ENCODE data around the gene AUTS2.

Gene AUTS2

GRCh38 chr7:70779321-70779720 lies 1181.0 kb downstream of the AUTS2 start:
- ChIA-PET CTCF (no interaction called here), POLR2A (no interaction called here)
- H3K4me3 ChIP-seq (ENCODE audit: low read depth, low read length): no peak overlapping the region
- TF ChIP-seq ZNF335 (tag by site-specific recombination; conservative IDR thresholded peaks at IDR 0.05) (no peak), ZNF132 (tag by site-specific recombination; IDR thresholded peaks at IDR 0.05; ENCODE audit: borderline replicate concordance) (no peak), ZBTB26 (tag by site-specific recombination; optimal IDR thresholded peaks at IDR 0.05) (no peak), ZNF792 (tag by site-specific recombination; IDR thresholded peaks at IDR 0.05) (no peak), ZNF48 (tag by site-specific recombination; IDR thresholded peaks at IDR 0.05) (no peak), ZNF223 (tag by site-specific recombination; IDR thresholded peaks at IDR 0.05) (no peak), ZNF138 (tag by site-specific recombination; IDR thresholded peaks at IDR 0.05; ENCODE audit: borderline replicate concordance) (no peak), ZNF239 (tag by site-specific recombination; IDR thresholded peaks at IDR 0.05) (no peak), ZNF416 (tag by site-specific recombination; IDR thresholded peaks at IDR 0.05) (no peak), ZNF664 (tag by site-specific recombination; IDR thresholded peaks at IDR 0.05) (no peak), MYNN (tag by site-specific recombination; IDR thresholded peaks at IDR 0.05; ENCODE audit: borderline replicate concordance) (no peak), ZNF658 (tag by site-specific recombination; IDR thresholded peaks at IDR 0.05) (no peak), PBX3 (CRISPR knock-in tag; IDR thresholded peaks at IDR 0.05) (no peak), ZNF174 (tag by site-specific recombination; IDR thresholded peaks at IDR 0.05) (no peak), ZNF221 (tag by site-specific recombination; IDR thresholded peaks at IDR 0.05; ENCODE audit: borderline replicate concordance) (no peak)
- H3K9me3 ChIP-seq (ENCODE audit: control insufficient read depth, insufficient read depth, low read depth, low read length): no peaks in the 10 kb centered on the region
- no peaks in the 10 kb centered on the region for H3K4me1 ChIP-seq (ENCODE audit: control insufficient read depth, insufficient read depth, low read length)
- H3K27ac ChIP-seq (ENCODE audit: extremely low read depth, low read depth, low read length): no peak overlapping the region
- H3K36me3 ChIP-seq (ENCODE audit: control insufficient read depth in 2 of 2, insufficient read depth in 1 of 2, low read length in 2 of 2): peaks cover 41 to 91% of the 10 kb centered on the region in 2 experiments

GRCh38 chr7:70781922-70782311 lies 1183.6 kb downstream of the AUTS2 start:
- peaks cover 46 to 92% of the 10 kb centered on the region in 2 experiments for H3K36me3 ChIP-seq (ENCODE audit: control insufficient read depth in 2 of 2, insufficient read depth in 1 of 2, low read length in 2 of 2)
- H3K4me1 ChIP-seq (ENCODE audit: control insufficient read depth, insufficient read depth, low read length): no peaks in the 10 kb centered on the region
- POLR2A ChIA-PET: no interaction called here
- no peak overlapping the region for H3K27ac ChIP-seq (ENCODE audit: extremely low read depth, low read depth, low read length)
- CTCF ChIA-PET: no interaction called here
- no peak overlapping the region for H3K4me3 ChIP-seq (ENCODE audit: low read depth, low read length)
- no peaks in the 10 kb centered on the region for H3K9me3 ChIP-seq (ENCODE audit: control insufficient read depth, insufficient read depth, low read depth, low read length)
- TF ChIP-seq ZNF157 (tag by site-specific recombination; IDR thresholded peaks at IDR 0.05) (no peak), ZNF830 (tag by site-specific recombination; IDR thresholded peaks at IDR 0.05; ENCODE audit: low read depth) (no peak), ZXDB (tag by site-specific recombination; IDR thresholded peaks at IDR 0.05) (no peak), GLIS2 (tag by site-specific recombination; IDR thresholded peaks at IDR 0.05) (no peak), ZNF677 (tag by site-specific recombination; IDR thresholded peaks at IDR 0.05) (no peak), OSR2 (tag by site-specific recombination; IDR thresholded peaks at IDR 0.05) (no peak), ZNF335 (tag by site-specific recombination; conservative IDR thresholded peaks at IDR 0.05) (no peak), ZNF114 (tag by site-specific recombination; IDR thresholded peaks at IDR 0.05) (no peak), YY2 (tag by site-specific recombination; IDR thresholded peaks at IDR 0.05) (no peak), ZBTB44 (tag by site-specific recombination; IDR thresholded peaks at IDR 0.05) (no peak), ZNF341 (tag by site-specific recombination; IDR thresholded peaks at IDR 0.05; ENCODE audit: low read depth) (no peak), ZNF398 (tag by site-specific recombination; IDR thresholded peaks at IDR 0.05) (no peak)
